RWPE1 (cell line): ENCODE data around the gene OXER1.

Experiments used
- CTCF ChIA-PET: fragments of 350-600 bp; sonication (Branson Sonifier 250); formaldehyde crosslinking; extraction: SDS; loops from one replicate; lab custom pipeline; 2021; lab: Yijun Ruan, JAX
- POLR2A ChIA-PET: fragments of 400-600 bp; formaldehyde crosslinking; extraction: SDS; loops from one replicate; lab custom pipeline; 2020; ENCODE audit warnings: antibody characterized with exemption; ENCODE audit not compliant: low non-redundant PET; lab: Yijun Ruan, JAX
- DNase-seq: peaks from one replicate; pipeline ENCODE4 v3.0.0; 2012; ENCODE audit warnings: low spot score
- H3K27ac ChIP-seq: fragments of 450-650 bp; 2 replicates; pipeline ENCODE4 v1.5.1; 2017
- TF ChIP-seq, protein P1 (sequence below): fragments of 450-650 bp; conservative IDR thresholded peaks from 2 replicates; pipeline ENCODE4 v1.5.1; 2017; ENCODE audit warnings: low read depth, mild to moderate bottlenecking

OXER1 gene

DNA sequence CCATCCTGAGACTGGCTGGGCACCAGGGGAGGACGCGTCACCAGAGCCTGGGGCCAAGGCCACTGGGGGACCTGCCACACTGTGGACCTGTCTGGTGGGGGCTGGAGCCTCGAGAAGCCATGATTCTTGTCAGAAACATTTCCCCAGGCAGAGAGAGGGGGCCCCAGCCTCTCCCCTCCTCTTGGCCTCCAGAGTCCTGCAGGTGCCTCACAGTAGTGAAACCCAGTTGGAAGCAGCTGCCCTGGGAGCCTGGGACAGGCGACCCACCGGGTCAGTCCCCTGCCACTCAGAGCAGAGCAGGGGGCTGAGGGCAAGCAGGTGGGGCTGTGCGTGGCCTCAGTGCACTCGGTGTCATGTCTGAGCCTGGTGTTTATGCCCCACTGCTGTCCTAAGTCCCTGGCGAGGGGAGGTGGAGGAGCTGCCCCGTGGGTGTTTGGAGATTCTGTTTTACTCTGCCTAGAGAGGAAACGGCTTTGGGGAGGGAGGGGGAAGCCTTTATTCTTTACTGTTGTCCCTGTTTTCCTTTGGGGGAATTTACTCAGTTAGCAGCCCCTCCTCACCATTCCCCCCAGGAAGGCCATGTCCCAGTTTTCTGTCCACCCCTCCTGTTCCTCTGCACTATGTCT is 7.7 kb downstream of the OXER1 start:
- TF ChIP-seq, protein P1, sequence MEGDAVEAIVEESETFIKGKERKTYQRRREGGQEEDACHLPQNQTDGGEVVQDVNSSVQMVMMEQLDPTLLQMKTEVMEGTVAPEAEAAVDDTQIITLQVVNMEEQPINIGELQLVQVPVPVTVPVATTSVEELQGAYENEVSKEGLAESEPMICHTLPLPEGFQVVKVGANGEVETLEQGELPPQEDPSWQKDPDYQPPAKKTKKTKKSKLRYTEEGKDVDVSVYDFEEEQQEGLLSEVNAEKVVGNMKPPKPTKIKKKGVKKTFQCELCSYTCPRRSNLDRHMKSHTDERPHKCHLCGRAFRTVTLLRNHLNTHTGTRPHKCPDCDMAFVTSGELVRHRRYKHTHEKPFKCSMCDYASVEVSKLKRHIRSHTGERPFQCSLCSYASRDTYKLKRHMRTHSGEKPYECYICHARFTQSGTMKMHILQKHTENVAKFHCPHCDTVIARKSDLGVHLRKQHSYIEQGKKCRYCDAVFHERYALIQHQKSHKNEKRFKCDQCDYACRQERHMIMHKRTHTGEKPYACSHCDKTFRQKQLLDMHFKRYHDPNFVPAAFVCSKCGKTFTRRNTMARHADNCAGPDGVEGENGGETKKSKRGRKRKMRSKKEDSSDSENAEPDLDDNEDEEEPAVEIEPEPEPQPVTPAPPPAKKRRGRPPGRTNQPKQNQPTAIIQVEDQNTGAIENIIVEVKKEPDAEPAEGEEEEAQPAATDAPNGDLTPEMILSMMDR, result no peak
- DNase-seq, result no peak
- CTCF ChIA-PET, result no interaction called here
- no peak overlapping the region for H3K27ac ChIP-seq
- POLR2A ChIA-PET, result no interaction called here

DNA sequence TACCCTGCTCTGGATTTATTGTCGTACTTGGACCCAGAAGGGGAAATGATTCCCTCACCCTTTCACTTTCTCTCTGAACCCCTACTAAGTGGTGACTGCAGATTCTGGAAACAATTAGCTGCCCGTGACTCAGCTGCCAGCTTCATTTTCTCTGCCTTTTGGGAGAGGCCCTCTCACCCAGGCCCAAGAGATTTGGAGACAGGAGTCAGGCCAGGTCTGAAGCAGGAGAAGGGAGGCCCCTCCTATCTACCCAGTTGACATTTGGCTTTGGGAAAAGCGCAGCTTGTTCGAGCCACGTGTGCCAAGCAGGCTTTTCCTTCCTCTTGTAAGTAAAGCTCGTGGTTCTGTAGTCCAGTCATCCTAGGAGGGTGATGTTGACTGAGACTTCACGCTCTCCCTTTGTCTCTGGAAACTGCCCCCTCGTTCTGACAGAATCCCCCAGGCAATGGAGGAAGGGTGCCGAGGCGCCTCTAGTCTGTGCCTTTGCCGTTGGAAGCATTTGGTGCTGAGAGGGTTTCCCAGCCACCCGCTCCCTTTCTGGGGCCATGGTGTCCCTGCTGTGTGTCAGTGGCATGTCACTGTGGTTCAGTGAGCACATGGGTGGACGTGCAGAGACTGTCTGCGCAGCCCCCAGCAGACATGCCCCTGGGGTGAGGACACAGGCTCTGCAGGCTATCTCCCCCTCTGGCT is 8.6 kb downstream of the OXER1 start:
- CTCF ChIA-PET, result no interaction called here
- POLR2A ChIA-PET, result no interaction called here
- TF ChIP-seq, protein P1, result no peak
- no peak overlapping the region for H3K27ac ChIP-seq
- DNase-seq, result no peak

DNA sequence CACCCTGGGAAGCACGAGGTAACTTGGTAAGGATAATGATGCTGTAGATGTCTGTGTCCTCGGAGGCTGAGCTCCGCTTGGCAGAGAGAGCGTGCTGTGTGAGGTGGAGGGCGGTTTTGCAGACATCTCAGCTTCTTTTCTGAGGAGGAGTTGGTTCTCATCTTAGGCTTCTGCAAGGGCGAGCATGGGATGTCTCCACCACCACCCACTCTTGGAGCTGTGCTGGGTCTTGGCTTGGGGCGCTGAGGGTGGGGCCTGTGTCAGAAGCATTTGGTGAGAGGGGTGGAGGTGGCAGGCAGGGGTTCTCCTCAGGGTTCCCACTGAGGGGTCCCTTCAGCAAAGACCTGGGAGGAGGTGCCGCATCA is 9.2 kb downstream of the OXER1 start:
- CTCF ChIA-PET, result no interaction called here
- DNase-seq, result no peak
- TF ChIP-seq, protein P1, result no peak
- H3K27ac ChIP-seq, result no peak overlapping the region
- POLR2A ChIA-PET, result no interaction called here

DNA sequence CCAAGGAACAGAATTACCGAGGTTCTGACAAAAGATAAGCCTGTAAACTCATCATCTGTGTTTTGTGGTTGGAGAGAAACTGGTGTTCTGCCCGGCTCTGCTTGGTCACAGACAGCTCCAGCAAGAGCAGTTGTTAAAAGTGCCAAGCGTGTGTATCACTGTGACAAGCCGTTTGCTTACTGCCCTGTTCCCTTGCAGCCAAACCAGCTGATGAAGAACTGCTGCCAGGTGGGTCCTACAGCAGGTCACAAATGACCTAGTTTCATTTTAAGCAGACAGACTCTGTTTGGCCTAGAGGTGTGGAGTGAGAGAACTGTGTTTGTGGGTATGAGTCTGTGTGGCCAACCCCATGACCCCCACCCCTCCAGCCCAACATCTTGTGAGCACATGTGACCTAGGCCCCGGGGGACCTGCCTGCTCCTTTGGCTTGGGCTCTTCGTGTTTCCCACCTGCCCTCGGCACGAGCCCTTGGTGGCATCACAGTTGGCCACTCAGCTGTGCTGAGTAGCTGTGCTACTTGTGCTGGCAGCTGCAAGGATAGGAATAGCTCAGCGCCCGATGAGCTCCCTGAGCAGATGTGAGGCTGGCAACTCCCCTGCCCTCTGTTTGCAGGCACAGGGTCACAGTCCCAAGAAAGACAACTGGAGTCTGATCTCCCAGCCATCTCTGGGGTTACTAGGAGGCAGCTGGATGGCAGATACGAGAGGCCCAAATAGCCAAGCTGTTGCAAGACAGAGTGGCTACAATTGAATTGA is 9.7 kb downstream of the OXER1 start:
- DNase-seq, result no peak
- TF ChIP-seq, protein P1, result no peak
- POLR2A ChIA-PET, result interaction anchor here (0.6 kb wide), 1 partner anchor 42 kb away, joined by 4 read pairs; no protein-coding TSS in a partner anchor
- no peak overlapping the region for H3K27ac ChIP-seq
- CTCF ChIA-PET, result no interaction called here

DNA sequence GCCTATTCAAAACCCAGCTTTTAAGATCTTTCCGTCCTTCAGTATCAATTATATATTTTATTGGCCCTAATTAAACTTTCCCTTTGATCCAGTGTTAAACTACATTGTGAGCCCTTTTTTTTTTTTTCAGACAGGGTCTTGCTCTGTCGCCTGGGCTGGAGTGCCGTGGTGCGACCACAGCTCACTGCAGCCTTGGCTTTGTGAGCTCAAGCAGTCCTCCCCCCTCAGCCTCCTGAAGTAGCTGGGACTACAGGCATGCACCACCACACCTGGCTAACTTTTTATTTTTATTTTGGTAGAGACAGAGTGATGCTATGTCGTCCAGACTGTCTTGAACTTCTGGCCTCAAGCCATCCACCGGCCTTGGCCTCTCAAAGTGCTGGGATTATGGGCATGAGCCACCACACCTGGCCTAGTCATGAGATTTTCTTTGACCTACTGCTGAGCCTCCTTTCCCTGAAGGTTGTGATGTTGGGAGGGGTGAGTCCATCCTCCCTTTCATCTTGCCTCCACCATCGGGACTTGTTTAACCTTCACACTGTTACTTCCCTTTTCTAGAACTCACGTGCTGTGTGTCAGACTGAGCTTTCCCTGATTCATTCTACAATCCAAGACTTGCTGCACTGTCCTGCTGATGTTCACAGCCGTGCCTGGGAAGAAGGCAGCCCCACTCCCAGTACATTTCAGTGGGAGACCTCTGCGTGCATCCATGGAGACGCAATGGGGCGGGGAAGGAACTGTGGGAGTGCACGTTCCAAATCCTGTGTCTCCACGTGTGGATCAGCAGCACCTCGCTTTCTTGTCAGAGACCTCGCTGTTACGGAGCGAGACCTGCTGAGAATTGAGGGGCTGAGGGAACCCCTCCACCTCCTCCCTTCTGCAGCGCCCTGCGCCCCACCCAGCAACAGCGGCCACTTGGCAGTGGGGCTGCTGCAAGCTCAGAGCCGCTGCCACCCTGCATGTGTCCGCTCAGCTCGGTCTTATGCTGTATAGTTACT is 10.8 kb downstream of the OXER1 start:
- no peak overlapping the region for H3K27ac ChIP-seq
- TF ChIP-seq, protein P1, result no peak
- ChIA-PET CTCF (interaction anchor here (0.6 to 0.7 kb wide), 2 partner anchors 11 to 581 kb away, joined by 3 to 5 read pairs; no protein-coding TSS in a partner anchor), POLR2A (interaction anchor here (0.6 kb wide), 1 partner anchor 41 kb away, joined by 4 read pairs; no protein-coding TSS in a partner anchor)
- DNase-seq, result no peak

DNA sequence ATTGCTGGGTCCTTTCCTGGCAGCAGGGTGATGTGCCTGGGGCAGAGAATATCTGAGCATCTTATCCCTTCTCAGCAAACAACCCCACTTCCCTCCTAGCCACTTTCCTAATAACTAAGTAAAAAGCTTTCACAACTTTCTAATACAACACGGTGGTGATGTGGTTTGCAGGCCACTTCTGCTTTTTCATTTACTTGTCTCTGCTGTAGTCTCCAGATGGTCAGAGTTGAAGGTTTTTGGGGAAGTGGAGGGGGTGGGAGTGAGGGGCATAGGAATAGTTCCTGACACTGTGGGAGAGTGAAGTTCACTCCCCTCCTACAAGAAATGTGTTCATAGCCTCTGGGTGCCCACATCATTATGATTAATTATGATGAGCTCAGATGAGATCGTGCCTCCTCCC is 11.6 kb downstream of the OXER1 start:
- H3K27ac ChIP-seq, result no peak overlapping the region
- no peak for DNase-seq
- ChIA-PET POLR2A (no interaction called here), CTCF (interaction anchor here (0.6 to 0.7 kb wide), 2 partner anchors 10 to 581 kb away, joined by 3 to 5 read pairs; no protein-coding TSS in a partner anchor)
- TF ChIP-seq, protein P1, result no peak
